Stimulated activated CD8-positive, alpha-beta memory T cell treated with anti-CD3 and anti-CD28 coated beads, Interleukin-4, amount 100 ng/mL, for 4 hours (primary cell): ENCODE results near the gene IMMP2L.

Source experiments
- DNase-seq, 2 donors: peaks; one replicate each; pipeline ENCODE4 v3.0.0-alpha.2; 2020; ENCODE audit warnings: low read depth in 2 of 2, low spot score in 1 of 2

IMMP2L gene

DNA sequence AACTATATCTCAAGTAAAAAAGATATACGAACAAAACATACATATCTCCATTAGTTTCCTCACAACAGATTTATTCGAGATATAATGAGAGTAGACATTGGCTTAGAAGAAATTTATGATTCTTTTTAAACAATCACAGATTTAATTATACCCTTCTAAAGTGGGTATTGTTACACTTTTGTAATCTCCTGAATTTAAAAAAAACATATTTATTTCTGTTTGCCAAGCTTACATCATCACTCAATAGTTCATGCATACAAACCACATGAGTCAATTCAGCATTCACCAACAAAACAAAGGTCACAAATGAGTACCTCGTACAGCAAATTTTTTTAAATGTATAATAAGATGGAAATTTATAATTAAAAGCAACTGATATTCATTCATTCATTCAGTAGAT, 453.8 kb downstream of the IMMP2L start:
- DNase-seq = no peak

- DNase-seq = no peak
These were observed 454.3 kb downstream of the IMMP2L start for GRCh38 chr7:111108000-111108399.

GRCh38 chr7:111107579-111107978, 454.7 kb downstream of the IMMP2L start:
- no peak for DNase-seq

- no peak for DNase-seq
These were observed 457.0 kb downstream of the IMMP2L start for GRCh38 chr7:111105269-111105668.

- DNase-seq = no peak
These were observed 457.6 kb downstream of the IMMP2L start for GRCh38 chr7:111104710-111105109.

GRCh38 chr7:111103678-111104274, 458.5 kb downstream of the IMMP2L start:
- no peak for DNase-seq

DNA sequence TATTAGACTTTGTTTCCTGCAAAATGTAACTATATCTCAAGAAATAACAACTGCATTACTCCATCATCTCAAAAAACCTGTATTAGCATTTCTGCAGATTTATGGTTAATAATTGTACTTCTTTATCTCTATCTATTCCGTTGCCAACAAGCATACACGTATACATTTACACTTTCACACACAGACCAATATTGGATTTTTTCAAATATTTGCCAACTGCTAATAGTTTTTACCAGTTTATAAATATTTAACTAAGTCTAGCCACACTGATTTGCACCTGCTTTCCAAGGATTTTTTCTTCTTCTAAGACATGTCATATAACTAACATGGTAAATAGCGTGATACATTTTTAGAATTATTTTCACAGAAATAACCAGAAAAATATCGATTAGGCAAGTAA, 459.2 kb downstream of the IMMP2L start:
- no peak for DNase-seq

DNA sequence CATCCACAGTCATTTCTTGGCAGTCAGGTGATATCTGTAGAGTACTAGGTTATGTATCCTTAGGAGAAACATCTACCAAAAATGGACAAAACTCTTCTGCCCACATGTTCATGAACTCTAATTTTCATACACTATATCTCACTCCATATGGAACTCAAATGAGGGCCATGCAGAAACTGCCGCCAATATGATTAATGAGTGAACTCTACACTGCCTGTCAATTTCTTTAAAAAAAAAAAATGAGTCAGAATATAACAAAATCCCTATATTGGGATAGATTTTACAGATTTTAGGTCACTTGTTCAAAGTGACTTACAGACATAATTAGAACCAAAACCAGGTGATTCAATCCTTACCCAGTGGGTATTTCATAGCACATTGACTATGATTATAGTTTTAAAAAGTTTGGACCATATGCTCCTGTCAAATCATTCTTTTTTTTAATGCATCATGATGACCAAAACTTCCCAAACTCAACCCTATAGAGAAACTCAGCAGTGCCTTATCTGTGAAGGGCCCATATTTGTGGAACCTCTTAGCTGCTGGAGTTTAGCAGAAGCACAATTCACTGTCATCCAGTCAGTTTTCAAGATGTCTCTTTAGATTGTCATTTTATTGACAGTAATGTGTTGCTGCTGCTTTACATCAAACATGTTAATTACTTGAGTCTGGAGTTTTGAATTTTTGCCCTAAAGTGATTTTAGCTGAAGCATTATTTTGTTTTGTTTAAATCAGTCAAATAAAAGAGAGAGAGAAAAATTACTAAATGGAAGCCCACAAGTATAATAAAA, 460.2 kb downstream of the IMMP2L start:
- no peak for DNase-seq

GRCh38 chr7:111098926-111099250, 463.4 kb downstream of the IMMP2L start:
- no peak for DNase-seq

DNA sequence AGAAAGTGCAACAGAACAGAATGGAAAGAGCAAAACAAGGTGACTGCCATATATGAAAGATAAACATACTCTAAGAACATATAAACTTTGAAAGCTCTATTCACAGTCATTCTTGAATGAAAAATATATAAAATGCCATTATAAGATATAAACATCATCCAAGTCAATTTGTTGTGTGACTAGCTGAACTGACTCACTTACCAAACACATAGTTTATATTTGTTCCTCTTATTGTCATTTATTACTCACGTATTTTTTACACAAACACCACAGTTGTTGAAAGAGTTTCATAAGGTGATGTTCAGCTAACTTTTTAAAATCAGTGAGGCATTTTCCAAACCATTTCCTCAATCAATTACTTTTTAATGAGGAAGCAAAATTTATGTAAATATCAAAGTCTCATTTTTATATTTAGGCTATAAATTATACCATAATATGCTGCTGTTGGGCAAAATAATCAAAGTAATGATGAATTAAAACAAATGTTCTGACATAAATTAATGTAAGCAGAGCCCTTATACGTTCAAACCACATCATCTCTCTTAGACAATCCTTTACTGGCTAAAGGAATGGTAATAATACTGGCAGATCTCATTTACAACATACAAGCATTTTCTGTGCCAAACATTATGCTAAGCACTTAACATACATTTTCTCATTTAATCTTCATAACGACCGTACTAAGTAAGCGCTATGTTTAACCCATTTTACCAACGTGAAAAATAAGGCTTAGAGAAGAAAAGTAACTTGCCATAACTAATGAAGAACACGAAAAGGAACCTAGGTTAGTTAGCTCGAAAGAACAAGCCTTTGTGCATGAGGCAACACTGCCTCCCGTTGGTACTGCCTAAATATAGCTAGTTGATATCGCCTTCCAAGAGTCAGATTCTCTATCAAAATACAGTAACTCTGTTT, 464.0 kb downstream of the IMMP2L start:
- DNase-seq = peak in 1 of 2 donors; percentile 16

DNA sequence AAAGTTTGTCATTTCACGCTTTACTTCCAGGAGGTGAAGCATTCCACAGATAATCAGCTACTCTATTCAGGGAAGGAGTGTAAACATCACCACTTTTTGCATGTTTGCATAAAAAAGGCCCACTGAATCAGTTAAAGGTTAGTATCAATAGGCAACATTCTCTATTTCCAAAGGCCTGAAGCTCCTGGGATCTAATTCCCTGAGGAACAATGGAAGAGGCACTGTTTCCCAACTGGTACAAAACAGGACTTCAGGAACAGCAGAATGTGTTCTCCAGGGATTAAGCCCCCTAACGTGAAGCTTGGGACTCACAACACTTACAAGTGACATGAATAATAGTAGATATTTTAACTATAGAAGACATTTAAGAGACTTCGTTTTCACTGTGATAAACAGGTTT, 465.3 kb downstream of the IMMP2L start:
- no peak for DNase-seq

- no peak for DNase-seq
These were observed 467.9 kb downstream of the IMMP2L start for GRCh38 chr7:111094419-111094818.

DNA sequence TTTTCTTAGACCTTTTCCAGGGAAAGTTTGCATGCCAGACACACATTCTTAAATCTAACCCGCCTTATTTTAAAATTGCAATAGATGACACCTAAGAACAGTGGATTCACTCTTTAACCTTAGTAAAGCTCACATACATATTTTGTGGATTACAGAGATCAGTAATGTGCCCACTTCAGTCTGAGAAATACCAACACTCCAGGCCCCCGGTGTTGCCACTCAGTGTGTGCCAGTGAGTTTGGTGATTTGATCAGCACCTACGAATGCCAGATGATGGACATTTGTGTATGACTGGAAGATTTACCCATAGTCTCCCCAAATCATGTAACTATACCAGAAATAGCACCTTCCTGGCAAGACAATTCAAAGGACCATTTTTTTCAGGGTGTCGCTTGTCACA, 468.8 kb downstream of the IMMP2L start:
- DNase-seq = no peak

- no peak for DNase-seq
These were observed 469.7 kb downstream of the IMMP2L start for GRCh38 chr7:111092406-111093236.

- DNase-seq = no peak
These were observed 470.5 kb downstream of the IMMP2L start for GRCh38 chr7:111091593-111092358.

- DNase-seq = no peak
These were observed 471.4 kb downstream of the IMMP2L start, which contains the start of gene LRRN3 for GRCh38 chr7:111090846-111091245. Gene LRRN3, plus strand, starts transcription at chr7:111091127. Its CDS starts 31,646 bp downstream, at chr7:111122773.

DNA sequence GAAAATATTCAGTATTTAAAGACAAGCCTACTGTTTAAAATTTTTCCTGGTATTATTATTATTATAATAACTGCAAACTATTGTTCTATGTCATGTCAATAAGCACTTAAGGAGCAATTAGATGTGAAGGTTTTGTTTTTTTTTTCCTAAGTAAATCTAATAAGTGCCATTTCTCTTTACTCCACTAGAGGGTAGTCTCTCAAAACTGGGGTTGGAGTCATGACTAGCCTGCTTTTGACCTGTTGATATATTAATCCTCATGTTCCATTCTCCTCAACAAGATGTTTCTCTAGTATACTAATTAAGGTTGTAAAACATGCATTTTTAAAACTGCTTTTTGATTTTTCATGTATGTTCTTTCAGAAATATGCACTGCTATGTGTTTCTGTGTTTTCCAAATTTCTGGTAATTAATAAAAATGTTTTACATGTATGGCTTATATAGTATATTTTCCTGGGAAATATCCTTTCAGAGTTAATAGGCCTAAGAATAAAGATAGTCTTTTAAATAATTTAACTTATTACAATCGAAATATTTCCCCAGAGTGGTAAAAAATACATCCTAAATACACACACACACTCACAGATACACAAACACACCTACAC, 472.4 kb downstream of the IMMP2L start:
- no peak for DNase-seq

GRCh38 chr7:111088328-111088727, 474.0 kb downstream of the IMMP2L start:
- DNase-seq = no peak

GRCh38 chr7:111086532-111086931, 475.8 kb downstream of the IMMP2L start:
- DNase-seq = no peak

GRCh38 chr7:111085356-111085755, 476.9 kb downstream of the IMMP2L start:
- no peak for DNase-seq
